ENCODE results near the gene EPDR1.

EPDR1 gene

DNA sequence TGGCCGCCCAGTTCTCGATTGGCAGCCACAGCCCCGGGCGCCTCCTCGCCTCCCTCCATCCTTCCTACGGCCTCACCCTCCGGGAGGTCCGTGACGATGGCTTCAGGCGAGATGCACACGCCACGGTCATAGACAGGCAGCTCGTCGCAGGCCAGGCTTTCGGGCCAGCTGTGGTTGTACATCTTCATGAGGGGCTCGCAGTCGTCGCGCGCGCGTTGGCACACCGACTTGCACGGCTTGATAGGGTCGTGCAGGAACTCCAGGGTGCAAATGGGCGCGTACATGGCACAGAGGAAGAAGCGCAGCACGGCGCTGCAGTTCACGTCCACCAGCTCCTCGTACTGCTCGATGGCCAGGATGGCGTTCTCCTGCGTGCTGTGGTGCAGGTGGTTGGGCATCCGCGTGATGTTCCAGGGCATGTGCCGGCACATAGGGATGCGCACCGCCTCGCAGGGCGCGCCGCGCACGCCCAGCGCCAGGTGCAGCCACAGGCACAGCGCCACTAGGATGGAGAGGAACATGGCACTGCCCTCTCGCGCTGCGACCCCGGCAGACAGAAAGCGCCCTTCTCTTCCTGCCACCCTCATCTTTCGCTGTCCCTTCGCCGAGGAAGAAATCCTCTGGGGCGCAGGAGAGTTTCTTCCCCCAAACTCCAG lies 4.3 kb upstream of the EPDR1 start:
- Histone ChIP-seq H3K36me3 (ENCODE audit: control insufficient read depth, insufficient read depth, low read length) (no peaks in the 10 kb centered on the region), H3K27me3 (ENCODE audit: control insufficient read depth, insufficient read depth, low read length, poor library complexity, severe bottlenecking) (peaks cover 60% of the 10 kb centered on the region), H3K27ac (ENCODE audit: insufficient read depth, low read depth, low read length, poor library complexity, severe bottlenecking) (no peak overlapping the region), H3K4me3 (ENCODE audit: insufficient read depth, low read depth, low read length) (peak overlapping the region; percentile 49), H3K9me3 (ENCODE audit: control insufficient read depth, low read length) (no peaks in the 10 kb centered on the region), H3K4me1 (ENCODE audit: control insufficient read depth, insufficient read depth, low read length) (no peaks in the 10 kb centered on the region)
- 25% methylated on average over 57 of the region's 57 CpGs for WGBS, 2 experiments

DNA sequence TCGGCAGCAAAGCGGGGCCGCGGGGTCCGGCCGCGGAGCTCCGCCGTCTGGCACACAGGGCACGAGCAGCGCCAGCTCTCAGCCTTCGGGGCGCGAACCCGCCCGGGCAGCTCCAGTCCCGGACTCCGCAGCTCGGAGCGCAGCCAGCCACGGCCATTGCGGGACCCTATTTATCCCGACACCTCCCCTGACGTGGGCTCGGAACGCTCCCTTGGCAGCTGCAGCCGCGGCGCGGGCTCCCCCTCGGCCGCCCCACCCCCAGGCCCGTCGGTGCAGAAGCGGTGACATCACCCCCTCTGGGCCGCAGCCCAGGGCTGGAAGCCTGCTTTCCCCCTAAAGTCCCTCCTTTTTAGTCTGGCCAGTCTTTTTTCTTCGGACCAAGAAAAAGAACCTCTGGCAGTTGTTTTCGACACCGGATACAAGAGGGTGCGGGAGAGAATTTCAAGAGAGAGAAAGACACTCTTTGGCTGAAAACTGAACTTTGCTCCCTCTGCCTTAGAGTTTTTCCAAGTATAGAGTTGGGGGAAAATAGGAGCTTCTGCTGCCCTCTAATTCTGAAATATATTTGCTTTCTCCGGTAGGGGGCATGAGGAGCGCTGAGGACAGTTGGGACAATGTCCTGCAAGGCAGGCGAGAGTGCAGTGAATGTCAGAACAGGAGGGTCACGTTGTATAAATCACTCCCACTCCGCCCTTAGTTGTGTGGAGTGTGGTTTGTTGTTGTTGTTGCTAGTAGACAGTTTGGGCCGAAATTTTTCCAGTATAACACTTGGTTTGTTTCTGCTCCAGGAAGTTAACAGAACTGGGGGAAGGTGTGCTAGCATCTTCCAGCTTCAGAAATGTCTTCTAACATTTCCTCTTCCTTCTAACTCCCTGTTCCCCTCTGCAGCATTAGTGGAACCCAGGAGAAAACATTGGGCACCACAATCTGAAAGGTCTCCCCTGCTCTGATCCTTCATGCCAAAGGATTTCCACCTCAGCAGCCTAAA lies 3.5 kb upstream of the EPDR1 start, which contains the start of gene SFRP4:
TSS of gene SFRP4 (minus strand) at position 145 of the 988 bp plus-strand sequence. CDS start 280 bp downstream, outside the sequence.
- H3K4me3 ChIP-seq (ENCODE audit: insufficient read depth, low read depth, low read length): peak within 1 kb of the TSS; percentile 49
- H3K27ac ChIP-seq (ENCODE audit: insufficient read depth, low read depth, low read length, poor library complexity, severe bottlenecking): no peak within 1 kb of the TSS
- 2 to 3% methylated on average over 46 of the region's 46 CpGs for WGBS, 2 experiments
- no peaks in the 10 kb centered on the region for H3K9me3 ChIP-seq (ENCODE audit: control insufficient read depth, low read length)
- H3K27me3 ChIP-seq (ENCODE audit: control insufficient read depth, insufficient read depth, low read length, poor library complexity, severe bottlenecking): peaks cover 60% of the 10 kb centered on the region
- no peaks in the 10 kb centered on the region for H3K36me3 ChIP-seq (ENCODE audit: control insufficient read depth, insufficient read depth, low read length)
- H3K4me1 ChIP-seq (ENCODE audit: control insufficient read depth, insufficient read depth, low read length): no peaks in the 10 kb centered on the region

DNA sequence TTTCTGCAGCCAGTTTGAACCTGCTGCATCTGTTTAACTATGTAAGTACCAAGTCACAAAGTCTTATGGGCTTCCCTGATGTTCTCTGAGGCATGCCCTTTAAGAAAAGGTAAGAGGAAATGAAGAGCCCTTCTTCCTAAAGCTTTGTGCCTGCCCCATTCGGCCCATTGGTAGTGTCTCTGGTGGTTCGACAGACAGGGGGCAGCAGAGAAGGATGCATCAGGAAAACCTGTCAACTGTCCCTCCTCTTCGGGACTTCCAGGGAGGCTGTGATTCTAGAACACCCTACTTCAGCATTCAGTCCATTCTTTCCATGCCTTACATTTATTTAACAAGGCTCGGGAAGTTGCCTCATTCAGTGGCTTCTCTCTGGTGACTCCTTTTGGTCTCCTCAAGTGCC lies 1.9 kb upstream of the EPDR1 start:
- no peak overlapping the region for H3K4me3 ChIP-seq (ENCODE audit: insufficient read depth, low read depth, low read length)
- H3K27me3 ChIP-seq (ENCODE audit: control insufficient read depth, insufficient read depth, low read length, poor library complexity, severe bottlenecking): peaks cover 60% of the 10 kb centered on the region
- no peak overlapping the region for H3K27ac ChIP-seq (ENCODE audit: insufficient read depth, low read depth, low read length, poor library complexity, severe bottlenecking)
- 80 to 82% methylated on average over 4 of the region's 4 CpGs for WGBS, 2 experiments
- H3K9me3 ChIP-seq (ENCODE audit: control insufficient read depth, low read length): no peaks in the 10 kb centered on the region
- H3K4me1 ChIP-seq (ENCODE audit: control insufficient read depth, insufficient read depth, low read length): no peaks in the 10 kb centered on the region
- no peaks in the 10 kb centered on the region for H3K36me3 ChIP-seq (ENCODE audit: control insufficient read depth, insufficient read depth, low read length)

DNA sequence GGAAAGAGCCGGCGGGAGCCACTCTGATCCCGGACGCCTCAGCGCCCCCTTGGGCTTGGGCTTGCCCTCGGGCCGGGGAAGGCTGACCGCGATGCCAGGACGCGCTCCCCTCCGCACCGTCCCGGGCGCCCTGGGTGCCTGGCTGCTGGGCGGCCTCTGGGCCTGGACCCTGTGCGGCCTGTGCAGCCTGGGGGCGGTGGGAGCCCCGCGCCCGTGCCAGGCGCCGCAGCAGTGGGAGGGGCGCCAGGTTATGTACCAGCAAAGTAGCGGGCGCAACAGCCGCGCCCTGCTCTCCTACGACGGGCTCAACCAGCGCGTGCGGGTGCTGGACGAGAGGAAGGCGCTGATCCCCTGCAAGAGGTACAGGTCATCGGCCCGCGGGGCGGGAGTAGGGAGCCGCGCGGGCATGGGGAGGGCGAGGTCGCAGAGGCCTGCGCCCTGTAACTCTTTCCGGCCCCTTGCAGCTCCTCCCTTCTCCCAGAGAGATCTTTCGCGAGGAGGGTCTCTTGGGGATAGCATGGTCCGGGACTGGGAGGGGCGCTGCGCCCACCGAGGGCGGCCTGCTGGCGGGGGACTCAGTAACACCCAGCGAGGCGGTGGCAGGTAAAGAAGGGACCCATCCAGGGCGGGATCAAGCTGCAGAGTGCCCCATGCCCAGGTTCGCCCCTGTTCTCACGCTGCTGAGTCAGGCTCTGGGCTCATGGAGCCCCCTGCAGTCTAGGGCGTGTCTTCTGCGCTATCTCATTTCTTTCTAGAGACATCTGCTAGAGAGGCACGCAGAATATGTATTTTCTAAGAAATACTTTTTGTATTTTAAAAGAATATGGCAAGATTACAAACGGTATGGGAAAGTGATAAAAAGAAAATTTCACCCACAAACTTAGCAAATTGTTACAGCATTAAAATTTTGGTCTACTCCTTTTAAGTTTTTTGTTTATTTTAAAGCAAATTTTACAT lies 687 bp downstream of the EPDR1 start:
- H3K27ac ChIP-seq (ENCODE audit: insufficient read depth, low read depth, low read length, poor library complexity, severe bottlenecking): no peak overlapping the region
- 0 to 1% methylated on average over 61 of the region's 63 CpGs for WGBS, 2 experiments
- H3K27me3 ChIP-seq (ENCODE audit: control insufficient read depth, insufficient read depth, low read length, poor library complexity, severe bottlenecking): peaks cover 43% of the 10 kb centered on the region

DNA sequence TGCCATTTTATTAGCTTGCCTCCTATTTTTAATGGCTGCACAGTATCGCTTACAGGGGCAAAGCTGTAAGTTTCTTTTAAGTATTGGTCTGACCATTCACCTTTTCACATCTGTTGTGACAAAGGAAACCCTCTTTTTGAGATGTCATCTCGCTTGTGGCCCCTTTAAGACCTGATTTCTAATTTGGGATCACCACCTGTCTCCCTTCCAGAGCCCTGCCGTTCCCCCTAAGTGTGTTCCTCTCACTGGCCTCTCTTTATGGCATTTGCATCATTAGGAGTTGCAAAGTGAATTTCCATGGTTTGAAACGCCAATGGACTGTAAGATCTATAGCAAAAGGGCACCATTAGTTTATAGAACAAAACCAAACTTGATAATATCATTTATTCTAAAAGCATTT lies 1.4 kb downstream of the EPDR1 start:
- Histone ChIP-seq H3K4me3 (ENCODE audit: insufficient read depth, low read depth, low read length) (peak overlapping the region; percentile 70), H3K4me1 (ENCODE audit: control insufficient read depth, insufficient read depth, low read length) (no peaks in the 10 kb centered on the region), H3K9me3 (ENCODE audit: control insufficient read depth, low read length) (no peaks in the 10 kb centered on the region), H3K27ac (ENCODE audit: insufficient read depth, low read depth, low read length, poor library complexity, severe bottlenecking) (no peak overlapping the region), H3K27me3 (ENCODE audit: control insufficient read depth, insufficient read depth, low read length, poor library complexity, severe bottlenecking) (peaks cover 35% of the 10 kb centered on the region), H3K36me3 (ENCODE audit: control insufficient read depth, insufficient read depth, low read length) (no peaks in the 10 kb centered on the region)
- WGBS, 2 experiments: 84 to 85% methylated on average over 4 of the region's 4 CpGs

More for the DNA sequence above, 687 bp downstream of the EPDR1 start:
- no peaks in the 10 kb centered on the region for H3K9me3 ChIP-seq (ENCODE audit: control insufficient read depth, low read length)
- H3K4me1 ChIP-seq (ENCODE audit: control insufficient read depth, insufficient read depth, low read length): no peaks in the 10 kb centered on the region
- H3K4me3 ChIP-seq (ENCODE audit: insufficient read depth, low read depth, low read length): peak overlapping the region; percentile 70
- no peaks in the 10 kb centered on the region for H3K36me3 ChIP-seq (ENCODE audit: control insufficient read depth, insufficient read depth, low read length)

DNA sequence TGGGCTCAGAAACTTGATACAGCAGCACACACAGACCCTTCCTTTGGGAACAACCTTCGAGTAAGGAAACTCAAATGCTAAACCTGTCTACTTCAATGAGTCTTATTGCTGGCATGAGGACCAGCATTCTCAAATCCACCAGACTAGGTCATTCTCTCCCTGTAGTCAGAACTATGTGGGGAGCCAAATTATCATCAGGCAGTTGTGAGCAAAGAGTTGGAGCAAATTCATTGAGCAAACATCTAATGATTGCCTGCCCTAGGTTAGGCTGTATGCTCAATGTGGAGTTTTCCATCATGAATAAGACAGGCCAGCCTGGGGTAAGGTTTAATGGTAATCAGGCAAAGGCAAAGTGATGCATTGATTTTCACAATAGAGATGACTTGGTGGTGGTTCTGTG lies 3.6 kb downstream of the EPDR1 start:
- peaks cover 14% of the 10 kb centered on the region for H3K27me3 ChIP-seq (ENCODE audit: control insufficient read depth, insufficient read depth, low read length, poor library complexity, severe bottlenecking)
- 87 to 92% methylated on average over 1 of the region's 1 CpG for WGBS, 2 experiments
- no peaks in the 10 kb centered on the region for H3K9me3 ChIP-seq (ENCODE audit: control insufficient read depth, low read length)
- H3K4me1 ChIP-seq (ENCODE audit: control insufficient read depth, insufficient read depth, low read length): no peaks in the 10 kb centered on the region
- H3K4me3 ChIP-seq (ENCODE audit: insufficient read depth, low read depth, low read length): no peak overlapping the region
- H3K36me3 ChIP-seq (ENCODE audit: control insufficient read depth, insufficient read depth, low read length): no peaks in the 10 kb centered on the region
- no peak overlapping the region for H3K27ac ChIP-seq (ENCODE audit: insufficient read depth, low read depth, low read length, poor library complexity, severe bottlenecking)

DNA sequence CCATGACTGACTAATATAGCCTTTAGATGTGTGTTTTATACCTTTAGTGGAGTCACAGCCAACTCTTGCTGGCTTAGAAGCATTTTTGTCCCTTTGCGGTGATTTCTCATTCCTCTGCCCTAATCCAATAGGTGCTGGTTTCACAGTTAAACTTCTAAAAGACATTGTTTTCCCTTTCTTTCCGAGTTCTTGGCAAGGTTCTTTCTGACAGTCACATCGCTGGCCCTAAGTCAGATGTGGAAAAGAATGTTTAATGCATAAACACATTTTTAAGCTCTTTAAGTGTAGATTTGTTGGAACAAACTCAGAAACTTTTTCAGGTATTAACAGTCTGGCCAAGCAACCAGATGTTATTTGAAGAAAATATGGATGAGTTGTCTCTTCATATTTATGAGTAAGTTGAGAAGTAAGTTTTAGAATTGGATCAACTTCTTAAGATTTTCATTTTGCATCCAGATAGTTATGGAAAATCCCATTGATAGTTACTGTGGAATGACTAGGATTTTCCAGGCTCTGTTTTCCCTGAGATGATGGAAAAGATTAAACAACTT lies 4.1 kb downstream of the EPDR1 start:
- Histone ChIP-seq H3K9me3 (ENCODE audit: control insufficient read depth, low read length) (no peaks in the 10 kb centered on the region), H3K27ac (ENCODE audit: insufficient read depth, low read depth, low read length, poor library complexity, severe bottlenecking) (no peak overlapping the region), H3K36me3 (ENCODE audit: control insufficient read depth, insufficient read depth, low read length) (no peaks in the 10 kb centered on the region), H3K27me3 (ENCODE audit: control insufficient read depth, insufficient read depth, low read length, poor library complexity, severe bottlenecking) (peaks cover 9% of the 10 kb centered on the region), H3K4me3 (ENCODE audit: insufficient read depth, low read depth, low read length) (no peak overlapping the region), H3K4me1 (ENCODE audit: control insufficient read depth, insufficient read depth, low read length) (no peaks in the 10 kb centered on the region)
- 91 to 93% methylated on average over 2 to 3 of the region's 3 CpGs for WGBS, 2 experiments

DNA sequence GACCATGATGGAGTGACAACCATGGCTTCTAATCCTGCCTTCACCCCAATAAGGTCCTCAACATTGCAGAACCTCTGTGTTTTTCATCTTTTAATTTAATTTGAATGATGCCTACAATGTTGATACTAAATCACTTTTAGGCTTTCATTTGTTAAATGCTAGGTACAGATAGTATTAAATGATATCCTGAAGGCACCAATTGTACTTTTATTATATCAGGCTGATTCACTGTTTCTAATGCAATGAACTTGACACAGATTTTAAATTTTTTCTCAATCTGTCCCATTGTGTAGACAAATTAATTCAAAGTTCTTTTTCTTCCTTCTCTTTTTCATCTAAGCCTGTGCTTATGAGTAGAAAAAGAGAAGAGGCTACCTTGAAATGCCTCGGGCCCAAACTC lies 5.2 kb downstream of the EPDR1 start:
- Histone ChIP-seq H3K36me3 (ENCODE audit: control insufficient read depth, insufficient read depth, low read length) (no peaks in the 10 kb centered on the region), H3K4me1 (ENCODE audit: control insufficient read depth, insufficient read depth, low read length) (no peaks in the 10 kb centered on the region), H3K9me3 (ENCODE audit: control insufficient read depth, low read length) (no peaks in the 10 kb centered on the region), H3K4me3 (ENCODE audit: insufficient read depth, low read depth, low read length) (no peak overlapping the region), H3K27me3 (ENCODE audit: control insufficient read depth, insufficient read depth, low read length, poor library complexity, severe bottlenecking) (no peaks in the 10 kb centered on the region), H3K27ac (ENCODE audit: insufficient read depth, low read depth, low read length, poor library complexity, severe bottlenecking) (no peak overlapping the region)
- 92 to 100% methylated on average over 1 of the region's 1 CpG for WGBS, 2 experiments

DNA sequence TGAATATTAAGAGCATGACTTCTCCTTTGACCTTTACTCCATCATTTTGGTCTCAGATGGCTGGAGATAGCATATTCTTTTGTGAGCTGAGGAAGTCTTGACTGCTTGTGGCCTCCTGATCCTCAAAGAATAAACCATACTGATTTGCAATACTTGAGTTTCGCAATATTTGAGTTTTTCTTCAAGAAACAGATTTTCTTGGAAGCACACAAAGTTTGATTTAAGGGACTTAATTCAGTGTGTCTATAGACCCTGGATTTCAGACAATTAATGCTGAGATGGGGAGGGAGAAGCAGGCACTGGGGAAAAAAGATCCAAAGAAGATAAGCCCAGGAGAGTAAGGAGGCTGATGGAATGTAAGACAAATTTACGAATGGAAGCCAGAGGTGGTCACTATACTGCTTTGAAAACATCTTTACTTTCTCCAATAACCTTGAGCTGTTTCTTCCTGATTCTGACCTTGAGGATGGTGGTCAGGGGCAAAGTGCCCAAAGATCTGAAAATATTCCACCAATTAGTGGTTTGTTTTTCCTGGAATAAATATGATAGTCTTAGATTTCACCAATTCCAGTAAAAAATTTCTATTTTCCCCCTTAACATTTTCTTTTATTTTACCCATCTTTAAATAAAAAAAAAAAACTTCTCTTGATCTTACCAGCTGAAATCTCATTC lies 7.5 kb downstream of the EPDR1 start:
- no peak overlapping the region for H3K4me3 ChIP-seq (ENCODE audit: insufficient read depth, low read depth, low read length)
- H3K36me3 ChIP-seq (ENCODE audit: control insufficient read depth, insufficient read depth, low read length): no peaks in the 10 kb centered on the region
- no peaks in the 10 kb centered on the region for H3K9me3 ChIP-seq (ENCODE audit: control insufficient read depth, low read length)
- no peaks in the 10 kb centered on the region for H3K4me1 ChIP-seq (ENCODE audit: control insufficient read depth, insufficient read depth, low read length)
- H3K27me3 ChIP-seq (ENCODE audit: control insufficient read depth, insufficient read depth, low read length, poor library complexity, severe bottlenecking): no peaks in the 10 kb centered on the region
- 97 to 100% methylated on average over 1 to 2 of the region's 2 CpGs for WGBS, 2 experiments
- H3K27ac ChIP-seq (ENCODE audit: insufficient read depth, low read depth, low read length, poor library complexity, severe bottlenecking): no peak overlapping the region
